H9 (cell line): ENCODE results near the gene RETSAT. TPM values are rescaled to one million over a fixed set of nuclear protein-coding genes. Genes with fewer than 3 reads are reported as not detected.

Experiments used
- DNase-seq: peaks from one replicate; pipeline ENCODE4 v3.0.0-alpha.2; 2017
- H2AFZ ChIP-seq: one replicate; pipeline ENCODE4 v1.6.1; 2013; ENCODE audit warnings: mild to moderate bottlenecking, low read length, control low read depth, moderate library complexity
- H2AK5ac ChIP-seq: 2 replicates; pipeline ENCODE4 v1.6.1; 2013; ENCODE audit warnings: low read length, control low read depth, mixed read lengths; ENCODE audit not compliant: insufficient read length
- H2BK120ac ChIP-seq: one replicate; pipeline ENCODE4 v1.6.1; 2013; ENCODE audit warnings: low read depth, mild to moderate bottlenecking, low read length, control low read depth, inconsistent platforms; ENCODE audit not compliant: poor library complexity, severe bottlenecking
- H2BK12ac ChIP-seq: 2 replicates; pipeline ENCODE4 v1.6.1; 2013; ENCODE audit warnings: low read length, control low read depth, mixed read lengths, low read depth; ENCODE audit not compliant: insufficient read length
- H2BK15ac ChIP-seq: 2 replicates; pipeline ENCODE4 v1.6.1; 2013; ENCODE audit warnings: low read depth, low read length, control low read depth
- H2BK20ac ChIP-seq: one replicate; pipeline ENCODE4 v1.6.1; 2013; ENCODE audit warnings: low read depth, mild to moderate bottlenecking, low read length, control low read depth, inconsistent platforms; ENCODE audit not compliant: poor library complexity, severe bottlenecking
- H2BK5ac ChIP-seq: 2 replicates; pipeline ENCODE4 v1.6.1; 2013; ENCODE audit warnings: low read length, control low read depth, mixed read lengths; ENCODE audit not compliant: insufficient read length
- H3K14ac ChIP-seq: 2 replicates; pipeline ENCODE4 v1.6.1; 2013; ENCODE audit warnings: low read length, control low read depth; ENCODE audit not compliant: insufficient read depth
- H3K18ac ChIP-seq: 2 replicates; pipeline ENCODE4 v1.6.1; 2013; ENCODE audit warnings: low read depth, mild to moderate bottlenecking, mixed read lengths, low read length, control low read depth; ENCODE audit not compliant: insufficient read length
- H3K23ac ChIP-seq: 2 replicates; pipeline ENCODE4 v1.6.1; 2013; ENCODE audit warnings: low read length, control low read depth, mixed read lengths, low read depth; ENCODE audit not compliant: insufficient read length
- H3K23me2 ChIP-seq: 2 replicates; pipeline ENCODE4 v1.6.1; 2013; ENCODE audit warnings: low read depth, mild to moderate bottlenecking, mixed read lengths, low read length, control low read depth; ENCODE audit not compliant: insufficient read length, poor library complexity, severe bottlenecking
- H3K27ac ChIP-seq: 2 replicates; pipeline ENCODE4 v1.5.1; 2013; ENCODE audit warnings: low read length, control low read depth, mixed read lengths, low read depth; ENCODE audit not compliant: insufficient read length
- H3K27me3 ChIP-seq: 2 replicates; pipeline ENCODE4 v1.6.1; 2013; ENCODE audit warnings: low read length, control low read depth, inconsistent platforms; ENCODE audit not compliant: insufficient read depth
- H3K4ac ChIP-seq: 2 replicates; pipeline ENCODE4 v1.6.1; 2013; ENCODE audit warnings: low read depth, mild to moderate bottlenecking, control low read depth, inconsistent platforms, low read length, moderate library complexity
- H3K4me1 ChIP-seq: 2 replicates; pipeline ENCODE4 v1.6.1; 2013; ENCODE audit warnings: low read length, control low read depth, inconsistent platforms; ENCODE audit not compliant: insufficient read depth
- H3K4me2 ChIP-seq: 2 replicates; pipeline ENCODE4 v1.6.1; 2013; ENCODE audit warnings: low read length, control low read depth, mixed read lengths; ENCODE audit not compliant: insufficient read length, insufficient read depth
- H3K56ac ChIP-seq: 2 replicates; pipeline ENCODE4 v1.6.1; 2013; ENCODE audit warnings: low read depth, mild to moderate bottlenecking, mixed read lengths, low read length, control low read depth; ENCODE audit not compliant: insufficient read length
- H3K79me1 ChIP-seq: 2 replicates; pipeline ENCODE4 v1.6.1; 2013; ENCODE audit warnings: low read depth, mild to moderate bottlenecking, moderate library complexity, low read length, control low read depth, inconsistent platforms; ENCODE audit not compliant: insufficient read depth, poor library complexity, severe bottlenecking
- H3K79me2 ChIP-seq: 2 replicates; pipeline ENCODE4 v1.6.1; 2013; ENCODE audit warnings: low read length, control low read depth, inconsistent platforms; ENCODE audit not compliant: insufficient read depth
- H3K9ac ChIP-seq: 2 replicates; pipeline ENCODE4 v1.6.1; 2013; ENCODE audit warnings: low read length, control low read depth, mixed read lengths; ENCODE audit not compliant: insufficient read length; ENCODE audit errors: extremely low read depth
- H3K9me3 ChIP-seq: one replicate; pipeline ENCODE4 v1.6.1; 2013; ENCODE audit warnings: low read depth, low read length, inconsistent platforms; ENCODE audit not compliant: control insufficient read depth
- H3T11ph ChIP-seq: one replicate; pipeline ENCODE4 v1.6.1; 2013; ENCODE audit warnings: mild to moderate bottlenecking, low read length, control low read depth, inconsistent platforms
- H4K20me1 ChIP-seq: one replicate; pipeline ENCODE4 v1.6.1; 2013; ENCODE audit not compliant: control insufficient read depth, insufficient read length, insufficient read depth
- H4K5ac ChIP-seq: 2 replicates; pipeline ENCODE4 v1.6.1; 2013; ENCODE audit warnings: low read depth, mild to moderate bottlenecking, mixed read lengths, low read length, control low read depth; ENCODE audit not compliant: insufficient read length
- H4K8ac ChIP-seq: replicated peaks from 2 replicates; pipeline ENCODE4 v1.6.1; 2013; ENCODE audit warnings: low read length, control low read depth, mixed read lengths, low read depth; ENCODE audit not compliant: insufficient read length
- H4K91ac ChIP-seq: 2 replicates; pipeline ENCODE4 v1.6.1; 2013; ENCODE audit warnings: low read depth, mild to moderate bottlenecking, moderate library complexity, mixed read lengths, low read length, control low read depth; ENCODE audit not compliant: insufficient read length
- H3K27ac Mint-ChIP-seq, 3 experiments: 2 replicates in 2 of 3; 3 replicates in 1 of 3; pipeline ENCODE4 v1.8.0; 2020 to 2021; ENCODE audit warnings: mixed read lengths in 3 of 3, mild to moderate bottlenecking in 1 of 3, moderate library complexity in 1 of 3
- H3K27me3 Mint-ChIP-seq: 2 replicates; pipeline ENCODE4 v1.8.0; 2021; ENCODE audit warnings: low read depth, mild to moderate bottlenecking, moderate library complexity, mixed read lengths
- H3K36me3 Mint-ChIP-seq, 3 experiments: 2 replicates in 2 of 3; 3 replicates in 1 of 3; pipeline ENCODE4 v1.8.0; 2020 to 2021; ENCODE audit warnings: low read depth in 3 of 3, mixed read lengths in 3 of 3; ENCODE audit not compliant: insufficient read depth in 1 of 3
- H3K4me1 Mint-ChIP-seq, 2 experiments: 2 replicates each; pipeline ENCODE4 v1.8.0; 2020; ENCODE audit warnings: mixed read lengths in 2 of 2
- H3K4me3 Mint-ChIP-seq, 2 experiments: 2 replicates in 1 of 2; 3 replicates in 1 of 2; pipeline ENCODE4 v1.8.0; 2020 to 2021; ENCODE audit warnings: mild to moderate bottlenecking in 2 of 2, mixed read lengths in 2 of 2, moderate library complexity in 1 of 2
- H3K9me3 Mint-ChIP-seq, 2 experiments: 2 replicates in 1 of 2; 3 replicates in 1 of 2; pipeline ENCODE4 v1.8.0; 2020; ENCODE audit warnings: mild to moderate bottlenecking in 2 of 2, mixed read lengths in 2 of 2, moderate library complexity in 1 of 2
- total RNA-seq: library from RNA; stranded (reverse); gene quantifications from 2 replicates; pipeline ENCODE4 v1.2.1, GENCODE V29; 2021
- TF ChIP-seq, protein P1 (sequence below): fragments of 200-600 bp; sonication (generic); conservative IDR thresholded peaks from 3 replicates; pipeline ENCODE4 v1.8.0; 2021; ENCODE audit warnings: antibody characterized with exemption, mild to moderate bottlenecking

RETSAT gene
- total RNA-seq, 1 experiment from 2014 or later, result 16.7 TPM

DNA sequence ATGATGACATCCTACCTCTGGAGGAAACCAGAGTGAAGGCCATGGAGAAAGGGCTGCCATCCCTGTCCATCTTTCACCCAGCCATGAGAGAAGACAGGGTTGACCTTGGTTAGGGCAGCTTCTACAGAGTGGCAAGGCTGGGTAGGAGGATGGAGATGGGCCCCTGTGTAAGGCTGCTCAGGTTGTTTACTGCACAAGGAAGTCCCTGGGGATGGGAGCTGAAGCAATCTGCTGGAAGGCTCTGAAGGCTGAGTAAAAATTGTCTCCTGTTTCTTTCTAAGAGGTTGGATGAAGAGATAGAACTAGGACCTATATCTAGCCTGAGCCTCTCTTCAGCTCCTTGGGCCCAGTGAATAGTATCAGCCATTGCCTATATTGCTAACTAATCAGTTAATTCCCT is 14.6 kb upstream of the RETSAT start:
- Mint-ChIP-seq H3K4me1 (no peaks in the 10 kb centered on the region), H3K27ac (no peak overlapping the region), H3K27me3 (no peaks in the 10 kb centered on the region), H3K9me3 (no peaks in the 10 kb centered on the region; a peak in 1 of 5 replicates), H3K36me3 (peaks cover 0 to 11% (median 9%) of the 10 kb centered on the region in 3 experiments; a peak in 4 of 7 replicates), H3K4me3 (no peak overlapping the region)
- Histone ChIP-seq H3K27me3 (no peaks in the 10 kb centered on the region), H3K79me2 (no peaks in the 10 kb centered on the region), H3K9ac (no peak overlapping the region), H3K27ac (no peak overlapping the region), H2AK5ac (no peak overlapping the region), H2BK12ac (no peak overlapping the region), H3K23me2 (no peaks in the 10 kb centered on the region), H2BK15ac (no peak overlapping the region), H3K9me3 (no peaks in the 10 kb centered on the region), H2BK5ac (no peak overlapping the region), H3T11ph (no peak overlapping the region), H3K79me1 (no peaks in the 10 kb centered on the region), H4K20me1 (no peaks in the 10 kb centered on the region), H3K4me2 (no peak overlapping the region), H2AFZ (no peak overlapping the region), H3K23ac (no peak overlapping the region), H3K4me1 (no peaks in the 10 kb centered on the region), H2BK20ac (no peak overlapping the region), H4K91ac (no peak overlapping the region), H2BK120ac (no peak overlapping the region), H3K14ac (no peak overlapping the region), H3K18ac (no peak overlapping the region), H3K56ac (no peak overlapping the region), H3K4ac (no peak overlapping the region), H4K8ac (peak overlapping the region; percentile 32), H4K5ac (no peak overlapping the region)
- TF ChIP-seq, protein P1, sequence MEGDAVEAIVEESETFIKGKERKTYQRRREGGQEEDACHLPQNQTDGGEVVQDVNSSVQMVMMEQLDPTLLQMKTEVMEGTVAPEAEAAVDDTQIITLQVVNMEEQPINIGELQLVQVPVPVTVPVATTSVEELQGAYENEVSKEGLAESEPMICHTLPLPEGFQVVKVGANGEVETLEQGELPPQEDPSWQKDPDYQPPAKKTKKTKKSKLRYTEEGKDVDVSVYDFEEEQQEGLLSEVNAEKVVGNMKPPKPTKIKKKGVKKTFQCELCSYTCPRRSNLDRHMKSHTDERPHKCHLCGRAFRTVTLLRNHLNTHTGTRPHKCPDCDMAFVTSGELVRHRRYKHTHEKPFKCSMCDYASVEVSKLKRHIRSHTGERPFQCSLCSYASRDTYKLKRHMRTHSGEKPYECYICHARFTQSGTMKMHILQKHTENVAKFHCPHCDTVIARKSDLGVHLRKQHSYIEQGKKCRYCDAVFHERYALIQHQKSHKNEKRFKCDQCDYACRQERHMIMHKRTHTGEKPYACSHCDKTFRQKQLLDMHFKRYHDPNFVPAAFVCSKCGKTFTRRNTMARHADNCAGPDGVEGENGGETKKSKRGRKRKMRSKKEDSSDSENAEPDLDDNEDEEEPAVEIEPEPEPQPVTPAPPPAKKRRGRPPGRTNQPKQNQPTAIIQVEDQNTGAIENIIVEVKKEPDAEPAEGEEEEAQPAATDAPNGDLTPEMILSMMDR, result no peak
- DNase-seq, result no peak
